Colonic mucosa (tissue), 4 donors: Measurements from ENCODE around the gene PTCH2. TPM values are rescaled to one million over a fixed set of nuclear protein-coding genes. Genes with fewer than 3 reads are reported as not detected.

Experiments used
- DNase-seq: peaks from one replicate; pipeline ENCODE4 v3.0.0-alpha.2; 2020
- H3K27ac ChIP-seq: fragments of 200-600 bp; one replicate; pipeline ENCODE4 v1.8.0; 2021
- H3K27me3 ChIP-seq: fragments of 200-600 bp; one replicate; pipeline ENCODE4 v1.8.0; 2021
- H3K36me3 ChIP-seq: fragments of 200-600 bp; one replicate; pipeline ENCODE4 v1.8.0; 2021
- H3K4me1 ChIP-seq: fragments of 200-600 bp; one replicate; pipeline ENCODE4 v1.8.0; 2021; ENCODE audit warnings: mild to moderate bottlenecking
- H3K4me3 ChIP-seq: fragments of 200-600 bp; one replicate; pipeline ENCODE4 v1.8.0; 2021
- H3K9ac ChIP-seq, 2 donors: one replicate each; pipeline ENCODE4 v1.7.0; 2013; ENCODE audit warnings: control low read depth in 2 of 2, low read depth in 2 of 2, low read length in 2 of 2
- H3K9me3 ChIP-seq: fragments of 200-600 bp; one replicate; pipeline ENCODE4 v1.8.0; 2021
- intact Hi-C: fragments of 100-400 bp; cut with DNase I; formaldehyde crosslinking; loops from one replicate; pipeline ENCODE4 v1.14.1; 2022
- total RNA-seq, 2 donors: library from RNA; stranded (reverse); fragmentation: NEBNext Ultra II Directional in 1 of 2; extraction: Animal tissue kit (Norgen Biotek cat#: 25700) in 1 of 2; gene quantifications; one replicate each; pipeline ENCODE4 v1.2.1, GENCODE V29; 2021
- TF ChIP-seq, protein P1 (sequence below): fragments of 200-600 bp; IDR thresholded peaks from one replicate; pipeline ENCODE4 v1.8.0; 2022; ENCODE audit warnings: antibody characterized with exemption, mild to moderate bottlenecking
- donor health status: healthy.
- donor health status: DM: no; HTN: no; CAD: no.
- donor health status: DM: no; HTN: no; CAD: no.

The PTCH2 gene
- total RNA-seq, 2 donors from 2014 or later: 0.48 to 0.52 TPM

DNA sequence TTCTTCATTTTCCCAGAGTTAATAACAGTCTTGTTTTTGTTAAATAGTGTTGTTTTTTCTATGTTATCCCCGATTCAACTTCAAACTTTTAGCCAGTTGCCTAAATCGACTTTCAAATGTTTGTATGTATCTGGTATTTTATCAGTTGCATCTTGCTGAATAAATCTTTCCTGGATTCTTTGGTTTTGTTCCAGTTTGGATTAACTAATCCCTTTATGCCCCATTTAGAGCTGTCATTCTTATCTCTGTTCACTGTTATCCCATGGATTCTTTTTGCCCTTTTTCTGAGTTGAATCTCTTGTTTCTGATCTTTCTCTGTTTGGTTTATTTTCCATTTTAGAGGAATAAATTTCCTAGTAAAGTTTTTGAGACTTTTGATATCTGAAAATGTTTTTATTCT lies 31.1 kb upstream of the PTCH2 start:
- Histone ChIP-seq H3K36me3 (no peaks in the 10 kb centered on the region), H3K27ac (no peak overlapping the region), H3K9ac (no peak overlapping the region), H3K9me3 (no peaks in the 10 kb centered on the region), H3K4me1 (no peaks in the 10 kb centered on the region), H3K4me3 (no peak overlapping the region), H3K27me3 (no peaks in the 10 kb centered on the region)
- TF ChIP-seq, protein P1, sequence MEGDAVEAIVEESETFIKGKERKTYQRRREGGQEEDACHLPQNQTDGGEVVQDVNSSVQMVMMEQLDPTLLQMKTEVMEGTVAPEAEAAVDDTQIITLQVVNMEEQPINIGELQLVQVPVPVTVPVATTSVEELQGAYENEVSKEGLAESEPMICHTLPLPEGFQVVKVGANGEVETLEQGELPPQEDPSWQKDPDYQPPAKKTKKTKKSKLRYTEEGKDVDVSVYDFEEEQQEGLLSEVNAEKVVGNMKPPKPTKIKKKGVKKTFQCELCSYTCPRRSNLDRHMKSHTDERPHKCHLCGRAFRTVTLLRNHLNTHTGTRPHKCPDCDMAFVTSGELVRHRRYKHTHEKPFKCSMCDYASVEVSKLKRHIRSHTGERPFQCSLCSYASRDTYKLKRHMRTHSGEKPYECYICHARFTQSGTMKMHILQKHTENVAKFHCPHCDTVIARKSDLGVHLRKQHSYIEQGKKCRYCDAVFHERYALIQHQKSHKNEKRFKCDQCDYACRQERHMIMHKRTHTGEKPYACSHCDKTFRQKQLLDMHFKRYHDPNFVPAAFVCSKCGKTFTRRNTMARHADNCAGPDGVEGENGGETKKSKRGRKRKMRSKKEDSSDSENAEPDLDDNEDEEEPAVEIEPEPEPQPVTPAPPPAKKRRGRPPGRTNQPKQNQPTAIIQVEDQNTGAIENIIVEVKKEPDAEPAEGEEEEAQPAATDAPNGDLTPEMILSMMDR: no peak
- DNase-seq: no peak
- intact Hi-C loops: no loop called here

DNA sequence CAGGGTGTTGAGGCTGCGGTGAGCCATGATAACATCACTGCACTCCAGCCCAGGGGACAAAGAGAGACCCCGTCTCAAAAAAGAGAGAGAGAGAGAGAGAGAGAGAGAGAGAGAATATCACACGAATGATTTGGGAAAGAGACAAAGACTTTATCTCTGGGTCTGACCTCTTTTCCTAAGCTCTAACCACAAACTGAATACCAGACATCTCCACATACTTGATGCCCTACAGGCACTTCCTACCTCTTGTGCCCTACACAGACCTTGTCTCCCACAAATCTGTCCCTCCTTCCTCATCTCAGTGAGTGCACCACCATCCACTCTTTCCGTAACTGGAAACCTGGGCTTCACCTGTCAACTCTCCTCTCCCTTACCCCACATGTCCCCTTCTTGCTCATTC lies 27.0 kb upstream of the PTCH2 start:
- Histone ChIP-seq H3K27ac (no peak overlapping the region), H3K9ac (no peak overlapping the region), H3K4me1 (no peaks in the 10 kb centered on the region), H3K36me3 (no peaks in the 10 kb centered on the region), H3K27me3 (no peaks in the 10 kb centered on the region), H3K9me3 (no peaks in the 10 kb centered on the region), H3K4me3 (no peak overlapping the region)
- TF ChIP-seq, protein P1: no peak
- intact Hi-C loops: no loop called here
- no peak for DNase-seq

DNA sequence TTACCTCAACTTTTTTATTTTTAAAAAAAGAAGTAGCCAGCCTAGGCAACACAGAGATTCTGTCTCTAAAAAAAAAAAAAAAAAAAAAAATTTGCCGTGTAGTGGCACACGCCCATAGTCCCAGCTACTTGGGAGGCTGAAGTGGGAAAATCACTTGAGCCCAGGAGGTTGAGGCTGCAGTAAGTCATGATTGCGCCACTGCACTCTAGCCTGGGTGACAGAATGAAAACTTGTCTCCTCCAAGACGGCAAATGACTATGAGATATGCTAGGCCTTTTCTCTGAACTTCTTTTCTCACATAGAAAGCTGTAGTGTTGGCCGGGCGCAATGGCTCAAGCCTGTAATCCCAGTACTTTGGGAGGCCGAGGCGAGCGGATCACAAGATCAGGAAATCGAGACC lies 24.7 kb upstream of the PTCH2 start:
- TF ChIP-seq, protein P1: no peak
- no peaks in the 10 kb centered on the region for H3K36me3 ChIP-seq
- no peak overlapping the region for H3K9ac ChIP-seq
- H3K27me3 ChIP-seq: no peaks in the 10 kb centered on the region
- DNase-seq: no peak
- H3K4me1 ChIP-seq: no peaks in the 10 kb centered on the region
- no peaks in the 10 kb centered on the region for H3K9me3 ChIP-seq
- H3K27ac ChIP-seq: no peak overlapping the region
- no peak overlapping the region for H3K4me3 ChIP-seq
- intact Hi-C loops: no loop called here

DNA sequence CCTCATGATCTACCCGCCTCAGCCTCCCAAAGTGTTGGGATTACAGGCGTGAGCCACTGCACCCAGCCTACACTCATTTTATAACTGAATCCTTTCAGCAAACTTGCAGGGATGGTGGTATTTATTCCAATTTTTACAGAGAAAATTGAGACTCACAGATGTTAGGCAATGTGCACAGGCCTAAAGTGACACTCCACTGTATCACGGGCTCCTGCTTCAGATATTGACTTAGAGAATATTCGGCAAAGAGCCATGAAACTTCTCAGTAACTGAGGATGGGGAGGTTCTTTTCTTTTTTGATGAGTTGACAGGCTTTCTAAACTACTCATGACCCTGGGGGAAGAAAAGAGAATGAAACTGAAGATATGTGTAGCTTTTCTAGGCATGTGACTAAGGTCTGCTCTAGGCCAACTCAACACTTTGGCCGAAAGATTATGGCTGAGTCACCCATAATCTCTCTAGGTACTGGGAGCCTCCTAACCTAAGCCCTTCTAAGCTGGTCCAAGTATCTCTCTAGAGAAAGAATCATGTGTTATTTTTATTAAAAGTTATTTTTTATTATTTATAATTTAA lies 19.9 kb upstream of the PTCH2 start:
- TF ChIP-seq, protein P1: no peak
- Histone ChIP-seq H3K9me3 (no peaks in the 10 kb centered on the region), H3K4me1 (no peaks in the 10 kb centered on the region), H3K4me3 (no peak overlapping the region), H3K27me3 (no peaks in the 10 kb centered on the region), H3K36me3 (no peaks in the 10 kb centered on the region), H3K9ac (no peak overlapping the region), H3K27ac (no peak overlapping the region)
- intact Hi-C loops: no loop called here
- DNase-seq: no peak

DNA sequence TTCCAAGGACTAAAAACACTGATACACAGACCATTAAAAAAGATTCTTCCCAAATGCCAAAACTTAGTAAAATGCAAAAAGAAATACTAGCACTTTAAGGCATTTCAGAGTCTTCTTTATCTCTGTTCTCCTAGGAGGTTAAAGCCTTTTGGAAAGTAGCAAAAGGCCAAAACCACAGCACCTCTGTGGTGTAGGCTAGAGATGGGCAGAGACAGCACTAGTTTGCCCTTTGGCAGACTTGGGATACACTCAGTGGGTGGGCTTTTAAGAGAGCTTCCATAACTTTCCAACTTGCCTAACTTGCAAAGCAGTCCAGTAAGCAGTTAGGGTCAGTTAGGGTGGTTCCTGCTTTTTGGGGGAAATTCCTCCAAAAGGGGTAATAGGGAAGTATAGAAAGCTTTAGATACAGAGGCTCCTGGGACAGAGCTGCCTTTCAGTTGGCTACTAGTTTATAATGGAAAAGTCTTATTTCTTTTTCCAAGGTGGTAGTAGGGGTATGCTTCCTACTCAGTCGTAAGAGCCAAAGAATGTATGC lies 17.9 kb upstream of the PTCH2 start:
- intact Hi-C loops: no loop called here
- Histone ChIP-seq H3K4me3 (no peak overlapping the region), H3K36me3 (no peaks in the 10 kb centered on the region), H3K4me1 (no peaks in the 10 kb centered on the region), H3K27ac (no peak overlapping the region), H3K9ac (no peak overlapping the region), H3K27me3 (no peaks in the 10 kb centered on the region), H3K9me3 (no peaks in the 10 kb centered on the region)
- TF ChIP-seq, protein P1: no peak
- no peak for DNase-seq
